CD4-positive, alpha-beta T cell treated with Interleukin-17A for 4 hours (primary cell): ENCODE data around the gene PEAK1.
"Not testable (repeated sequence)": the region's sequence is repeated elsewhere in the genome, so short reads cannot be mapped to it uniquely, and the experiment has no call there.

ENCODE experiments used
- DNase-seq: peaks from one replicate; pipeline ENCODE4 v3.0.0-alpha.2; 2020; ENCODE audit warnings: mixed read lengths

PEAK1 gene

GRCh38 chr15:77296773-77297337 is 123.0 kb downstream of the PEAK1 start:
- DNase-seq = no peak

GRCh38 chr15:77295446-77295845 is 124.5 kb downstream of the PEAK1 start:
- no peak for DNase-seq

GRCh38 chr15:77292969-77293558 is 126.8 kb downstream of the PEAK1 start:
- DNase-seq = no peak

GRCh38 chr15:77291107-77291506 is 128.8 kb downstream of the PEAK1 start:
- no peak for DNase-seq

- DNase-seq = no peak
These were observed 132.5 kb downstream of the PEAK1 start for GRCh38 chr15:77287385-77287784.

GRCh38 chr15:77285057-77285997 is 134.6 kb downstream of the PEAK1 start:
- no peak for DNase-seq

GRCh38 chr15:77282333-77282732 is 137.6 kb downstream of the PEAK1 start:
- no peak for DNase-seq

GRCh38 chr15:77276943-77277342 is 143.0 kb downstream of the PEAK1 start:
- DNase-seq = no peak

GRCh38 chr15:77276096-77276495 is 143.8 kb downstream of the PEAK1 start:
- no peak for DNase-seq

GRCh38 chr15:77273136-77273535 is 146.8 kb downstream of the PEAK1 start:
- DNase-seq = not testable (repeated sequence)

- no peak for DNase-seq
These were observed 153.1 kb downstream of the PEAK1 start for GRCh38 chr15:77266708-77267386.

GRCh38 chr15:77255385-77255784 is 164.5 kb downstream of the PEAK1 start:
- DNase-seq = no peak

GRCh38 chr15:77251662-77252061 is 168.2 kb downstream of the PEAK1 start:
- no peak for DNase-seq

GRCh38 chr15:77247116-77247515 is 172.8 kb downstream of the PEAK1 start:
- DNase-seq = no peak

GRCh38 chr15:77243716-77244401 is 176.0 kb downstream of the PEAK1 start:
- no peak for DNase-seq

- no peak for DNase-seq
These were observed 176.8 kb downstream of the PEAK1 start for GRCh38 chr15:77243135-77243534.

- no peak for DNase-seq
These were observed 179.9 kb downstream of the PEAK1 start for GRCh38 chr15:77239882-77240608.

- DNase-seq = no peak
These were observed 184.3 kb downstream of the PEAK1 start for GRCh38 chr15:77235566-77235965.

GRCh38 chr15:77228828-77229227 is 191.1 kb downstream of the PEAK1 start:
- no peak for DNase-seq

- no peak for DNase-seq
These were observed 193.3 kb downstream of the PEAK1 start for GRCh38 chr15:77226652-77227051.

- DNase-seq = no peak
These were observed 194.3 kb downstream of the PEAK1 start for GRCh38 chr15:77225646-77226045.

GRCh38 chr15:77225088-77225487 is 194.8 kb downstream of the PEAK1 start:
- DNase-seq = no peak
